K562 (cell line): Measurements from ENCODE around the gene PCSK2. TPM values are rescaled to one million over a fixed set of nuclear protein-coding genes. Genes with fewer than 3 reads are reported as not detected.

Experiments used
- ATAC-seq: fragments of 200-7000 bp; cut with Tn5 transposase; 3 replicates; pipeline ENCODE4 v1.9.1; 2020; ENCODE audit warnings: moderate library complexity
- BruUV-seq: library from RNA; stranded (reverse); fragments of 400-500 nt; replicated peaks from 2 replicates; lab custom pipeline; 2021; lab: Mats Ljungman, UMichigan
- CTCF ChIA-PET: fragments of 300-600 bp; formaldehyde crosslinking; extraction: SDS; loops from one replicate; lab custom pipeline; 2021; ENCODE audit warnings: low intra/inter-chr PET ratio; lab: Yijun Ruan, JAX
- POLR2A ChIA-PET: fragments of 300-600, 350-650 bp; sonication (Branson Sonifier 250); formaldehyde crosslinking; extraction: SDS; loops from one replicate; lab custom pipeline; 2021; ENCODE audit warnings: antibody characterized with exemption, inconsistent platforms; lab: Yijun Ruan, JAX
- DNase-seq, 4 experiments: peaks; one replicate each; pipeline versions ENCODE4 v3.0.0 to v3.0.0-alpha.2; 2011 to 2018; ENCODE audit warnings: low spot score in 3 of 4, mixed read lengths in 3 of 4; ENCODE audit errors: extremely low read depth in 1 of 4
- FAIRE-seq: peaks from 2 replicates; lab custom pipeline; 2011; peaks lifted over from hg19 to GRCh38; lab: Jason Lieb, UNC
- H2AFZ ChIP-seq: 2 replicates; pipeline ENCODE4 v1.6.0; 2011; ENCODE audit warnings: low read depth, low read length, control low read depth, inconsistent platforms
- H3K27ac ChIP-seq: fragments of 200-600 bp; 3 replicates; pipeline ENCODE4 v1.8.0; 2011; ENCODE audit warnings: low read depth, mild to moderate bottlenecking, control low read depth, inconsistent platforms, low read length, moderate library complexity, mixed read lengths; ENCODE audit errors: extremely low read depth
- H3K27me3 ChIP-seq, 2 experiments: fragments of 300-600 bp in 1 of 2; 2 replicates in 1 of 2; 3 replicates in 1 of 2; pipeline versions ENCODE4 v1.6.0 to v1.8.0; 2011; ENCODE audit warnings: inconsistent platforms in 2 of 2, low read length in 2 of 2, mild to moderate bottlenecking in 1 of 2, mixed read lengths in 1 of 2, moderate library complexity in 1 of 2; ENCODE audit not compliant: control insufficient read depth in 2 of 2, insufficient read depth in 2 of 2
- H3K36me3 ChIP-seq: fragments of 300-600 bp; 3 replicates; pipeline ENCODE4 v1.8.0; 2011; ENCODE audit warnings: mild to moderate bottlenecking, low read length, inconsistent platforms; ENCODE audit not compliant: control insufficient read depth, insufficient read depth
- H3K4me1 ChIP-seq, 2 experiments: fragments of 200-600 bp in 1 of 2; replicated peaks in 1 of 2; 2 replicates in 1 of 2; 3 replicates in 1 of 2; pipeline versions ENCODE4 v1.5.1 to v1.8.0; 2011; ENCODE audit warnings: inconsistent platforms in 2 of 2, low read length in 2 of 2, mild to moderate bottlenecking in 1 of 2, mixed read lengths in 1 of 2, moderate library complexity in 1 of 2; ENCODE audit not compliant: control insufficient read depth in 2 of 2, insufficient read depth in 2 of 2
- H3K4me2 ChIP-seq: 2 replicates; pipeline ENCODE4 v1.6.1; 2011; ENCODE audit warnings: low read length, control low read depth, inconsistent platforms, mixed read lengths; ENCODE audit not compliant: insufficient read depth
- H3K4me3 ChIP-seq: fragments of 200-600 bp; sonication (generic), shearing (Covaris generic); 2 replicates; pipeline ENCODE4 v1.5.1; 2016; ENCODE audit warnings: control low read depth, inconsistent platforms
- H3K79me2 ChIP-seq: fragments of 200-600 bp; 3 replicates; pipeline ENCODE4 v1.8.0; 2011; ENCODE audit warnings: low read length, inconsistent platforms; ENCODE audit not compliant: control insufficient read depth, insufficient read depth
- H3K9ac ChIP-seq, 2 experiments: 2 replicates each; pipeline versions ENCODE4 v1.6.0 to v1.6.1; 2011; ENCODE audit warnings: low read depth in 2 of 2, low read length in 2 of 2, control low read depth in 1 of 2, inconsistent platforms in 1 of 2, mild to moderate bottlenecking in 1 of 2, mixed read lengths in 1 of 2; ENCODE audit not compliant: insufficient read depth in 1 of 2
- H3K9me1 ChIP-seq: one replicate; pipeline ENCODE4 v1.6.0; 2011; ENCODE audit warnings: inconsistent platforms, mild to moderate bottlenecking, low read length, moderate library complexity; ENCODE audit not compliant: control insufficient read depth, insufficient read depth
- H3K9me3 ChIP-seq: replicated peaks from 2 replicates; pipeline ENCODE4 v1.5.1; 2011; ENCODE audit warnings: low read depth, low read length, inconsistent platforms; ENCODE audit not compliant: control insufficient read depth, insufficient read depth
- H4K20me1 ChIP-seq: replicated peaks from 2 replicates; pipeline ENCODE4 v1.6.1; 2011; ENCODE audit warnings: low read length, inconsistent platforms, mixed read lengths; ENCODE audit not compliant: control insufficient read depth, insufficient read depth
- ARID2 ChIP-seq: fragments of 450-650 bp; IDR thresholded peaks from 2 replicates; pipeline ENCODE4 v1.6.1; 2017; ENCODE audit warnings: antibody characterized with exemption, mild to moderate bottlenecking
- CCNT2 ChIP-seq: IDR thresholded peaks from 2 replicates; pipeline ENCODE4 v1.6.1; 2011; ENCODE audit warnings: borderline replicate concordance, low read depth, mild to moderate bottlenecking, moderate library complexity, mixed read lengths, low read length; ENCODE audit not compliant: insufficient read length; ENCODE audit errors: extremely low read depth
- CREBBP ChIP-seq: IDR thresholded peaks from one replicate; pipeline ENCODE4 v1.6.1; 2012; ENCODE audit warnings: low read depth, mild to moderate bottlenecking, control low read depth, inconsistent platforms, low read length
- HNRNPK ChIP-seq: fragments of 200-400 bp; formaldehyde crosslinking; IDR thresholded peaks from one replicate; pipeline ENCODE4 v1.6.1; 2018; ENCODE audit warnings: mild to moderate bottlenecking, low read depth, low read length; ENCODE audit not compliant: poor library complexity, severe bottlenecking
- HNRNPLL ChIP-seq: fragments of 200-400 bp; formaldehyde crosslinking; IDR thresholded peaks from 2 replicates; pipeline ENCODE4 v1.6.1; 2017; ENCODE audit warnings: low read length, low read depth, mild to moderate bottlenecking; ENCODE audit not compliant: poor library complexity, severe bottlenecking
- MAFK ChIP-seq: IDR thresholded peaks from 2 replicates; pipeline ENCODE4 v1.6.1; 2011; ENCODE audit warnings: low read length, improper control_type of control experiment
- TFAP4 ChIP-seq: sonication (generic); formaldehyde crosslinking; IDR thresholded peaks from 2 replicates; pipeline ENCODE4 v1.8.0; 2022; ENCODE audit warnings: missing genetic modification reagents, mild to moderate bottlenecking, moderate library complexity, borderline replicate concordance
- USF1 ChIP-seq: sonication (generic); formaldehyde crosslinking; IDR thresholded peaks from 2 replicates; pipeline ENCODE4 v1.9.0; 2022; ENCODE audit warnings: mild to moderate bottlenecking, missing genetic modification reagents
- VEZF1 ChIP-seq: fragments of 200-800 bp; sonication (Bioruptor generic); IDR thresholded peaks from 2 replicates; pipeline ENCODE4 v1.6.1; 2017; ENCODE audit warnings: missing genetic modification characterization, missing compliant biosample characterization
- ZBED1 ChIP-seq: IDR thresholded peaks from 2 replicates; pipeline ENCODE4 v1.6.1; 2014
- ZBTB49 ChIP-seq: sonication (generic); formaldehyde crosslinking; IDR thresholded peaks from 2 replicates; pipeline ENCODE4 v1.8.0; 2022; ENCODE audit warnings: missing genetic modification reagents, mild to moderate bottlenecking, borderline replicate concordance
- ZFP36 ChIP-seq: fragments of 150-350 bp; IDR thresholded peaks from 2 replicates; pipeline ENCODE4 v1.6.1; 2018; ENCODE audit warnings: low read length, low read depth; ENCODE audit not compliant: partially characterized antibody
- ZNF518B ChIP-seq: fragments of 250-450 bp; sonication (Bioruptor Pico); IDR thresholded peaks from 2 replicates; pipeline ENCODE4 v1.5.0; 2021; ENCODE audit warnings: mild to moderate bottlenecking, moderate library complexity
- WGBS: fragments of 100-300 bp; shearing (Covaris generic); methylation state at CpG from one replicate; pipeline ENCODE4 v1.1.6; 2016; ENCODE audit warnings: low coverage, mixed read lengths; ENCODE audit not compliant: insufficient coverage; ENCODE audit errors: missing lambda C conversion rate; 5-methylcytosine and 5-hydroxymethylcytosine counted together
- in situ Hi-C: fragments of 300-500 bp; cut with MboI; formaldehyde crosslinking; loops from 4 replicates; pipeline ENCODE4 v1.15.0; 2018; ENCODE audit warnings: inconsistent platforms, mixed read lengths
- intact Hi-C: fragments of 100-400 bp; cut with micrococcal nuclease; formaldehyde crosslinking; loops from 2 replicates; pipeline ENCODE4 v1.14.2; 2022
- polyA plus RNA-seq, 8 experiments: library from polyadenylated mRNA; depleted of rRNA in 4 of 8; stranded (reverse) in 5 of 8; unstranded in 3 of 8; fragments of >200 nt; fragmentation: Nextera tagmentation in 2 of 8; fragmentation: Illumina TruSeq in 1 of 8; extraction: Ambion mirVana in 2 of 8; extraction: Trizol in 1 of 8; gene quantifications; 2 replicates each; pipeline versions ENCODE4 v1.2.1 to v1.2.3, GENCODE V29; 2011 to 2014; ENCODE audit warnings: inconsistent platforms in 1 of 8, missing spikeins in 1 of 8
- total RNA-seq, 7 experiments: library from RNA; depleted of rRNA in 6 of 7; stranded (reverse); fragments of >200 nt in 6 of 7; fragmentation: Illumina TruSeq in 2 of 7; extraction: Trizol in 2 of 7; gene quantifications; 2 replicates each; pipeline versions ENCODE4 v1.2.1 to v1.2.3, GENCODE V29; 2011 to 2021; ENCODE audit warnings: low replicate concordance in 1 of 7

Gene PCSK2
- total and polyA plus RNA-seq, 9 of the 15 experiments (the other 6 are each of a cell fraction or from before 2014, with no cell fraction given), result 0.04 to 0.07 (median 0.05) TPM; not detected in 6

- no peaks in the 10 kb centered on the region for H3K79me2 ChIP-seq
- H3K36me3 ChIP-seq, result no peaks in the 10 kb centered on the region
- in situ Hi-C loops (no loop called here), intact Hi-C loops (no loop called here)
- H3K27me3 ChIP-seq, result no peaks in the 10 kb centered on the region
- no peak overlapping the region for H3K27ac ChIP-seq
- 0% methylated on average over 1 of the region's 1 CpG for WGBS
- no peak overlapping the region for H2AFZ ChIP-seq
- H3K4me1 ChIP-seq, result no peaks in the 10 kb centered on the region
- no peak overlapping the region for H3K9ac ChIP-seq
- no peaks in the 10 kb centered on the region for H4K20me1 ChIP-seq
- no peaks in the 10 kb centered on the region for H3K9me3 ChIP-seq
- DNase-seq (no peak), ATAC-seq (no peak), FAIRE-seq (no peak)
- H3K9me1 ChIP-seq, result no peaks in the 10 kb centered on the region
- BruUV-seq, result no TSS peak
- POLR2A ChIA-PET, result no interaction called here
- CTCF ChIA-PET, result no interaction called here
- H3K4me3 ChIP-seq, result no peak overlapping the region
- H3K4me2 ChIP-seq, result no peak overlapping the region
- TF ChIP-seq MAFK, result no peak
- TF ChIP-seq TFAP4 (CRISPR knock-in tag), result no peak
- TF ChIP-seq ZBED1, result no peak
- no peak for TF ChIP-seq ZNF518B (CRISPR knock-in tag)
- TF ChIP-seq CCNT2, result no peak
- no peak for TF ChIP-seq HNRNPK
- TF ChIP-seq HNRNPLL, result no peak
- no peak for TF ChIP-seq USF1 (CRISPR knock-in tag)
- no peak for TF ChIP-seq ZBTB49 (CRISPR knock-in tag)
- TF ChIP-seq VEZF1 (CRISPR knock-in tag), result no peak
- no peak for TF ChIP-seq CREBBP
- no peak for TF ChIP-seq ARID2
- TF ChIP-seq ZFP36, result no peak
Observed at GRCh38 chr20:17358854-17359253, 132.0 kb downstream of the PCSK2 start.
